ENCODE data around the gene UNK.

GRCh38 chr17:75811174-75811573 lies 26.6 kb downstream of the UNK start:
- TF ChIP-seq FOXP2 (optimal IDR thresholded peaks at IDR 0.05; ENCODE audit: borderline replicate concordance, extremely low read depth, extremely low read length, insufficient read depth) (no peak), TAF1 (IDR thresholded peaks at IDR 0.05; ENCODE audit: borderline replicate concordance, insufficient read depth, low read length) (no peak), POLR2AphosphoS5 (IDR thresholded peaks at IDR 0.05; ENCODE audit: low read depth, low read length) (no peak), REST (IDR thresholded peaks at IDR 0.05; ENCODE audit: insufficient read depth in 1 of 2, low read depth in 2 of 2, low read length in 2 of 2) (no peak), SIN3A (IDR thresholded peaks at IDR 0.05; ENCODE audit: borderline replicate concordance, insufficient read depth, low read length) (no peak)
